KOPT-K1 (cell line): Measurements from ENCODE around the gene ADGRG7.

ENCODE experiments used
- H3K27ac ChIP-seq: fragments of 200-600 bp; sonication (generic); 2 replicates; pipeline ENCODE4 v1.5.1; 2016; ENCODE audit warnings: antibody characterized with exemption, mild to moderate bottlenecking, low read depth, low read length; ENCODE audit not compliant: poor library complexity, severe bottlenecking
- H3K36me3 ChIP-seq: fragments of 200-600 bp; sonication (generic); 2 replicates; pipeline ENCODE4 v1.5.1; 2017; ENCODE audit warnings: antibody characterized with exemption, mild to moderate bottlenecking, low read length, moderate library complexity; ENCODE audit not compliant: insufficient read depth
- H3K9me3 ChIP-seq: fragments of 200-600 bp; sonication (generic); 2 replicates; pipeline ENCODE4 v1.5.1; 2017; ENCODE audit warnings: antibody characterized with exemption, low read length, mild to moderate bottlenecking; ENCODE audit not compliant: insufficient read depth, poor library complexity, severe bottlenecking

Gene ADGRG7

DNA sequence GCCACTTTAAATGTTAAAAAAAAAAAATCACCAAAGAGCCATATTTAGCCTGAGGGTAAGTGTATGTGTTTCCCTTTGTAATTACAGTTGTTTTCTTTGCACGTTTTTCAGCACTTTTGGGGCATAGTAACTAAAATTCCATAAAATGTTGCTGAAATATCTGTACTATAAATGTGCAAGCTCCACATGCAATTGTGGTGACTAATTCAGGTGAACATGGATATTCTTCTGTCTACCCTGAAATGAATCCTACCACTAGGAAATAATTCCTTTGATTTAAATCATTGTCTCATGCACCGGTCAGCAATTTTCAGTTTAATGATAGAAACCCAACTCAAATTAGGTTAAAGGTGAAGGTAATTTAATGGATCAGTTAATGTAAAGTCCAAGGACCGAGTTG lies 86.8 kb downstream of the ADGRG7 start:
- H3K36me3 ChIP-seq, result no peaks in the 10 kb centered on the region

GRCh38 chr3:100697172-100697571 lies 87.8 kb downstream of the ADGRG7 start:
- Histone ChIP-seq H3K36me3 (no peaks in the 10 kb centered on the region), H3K9me3 (no peaks in the 10 kb centered on the region), H3K27ac (no peak overlapping the region)

More for the DNA sequence above, 86.8 kb downstream of the ADGRG7 start:
- Histone ChIP-seq H3K9me3 (no peaks in the 10 kb centered on the region), H3K27ac (no peak overlapping the region)

GRCh38 chr3:100697723-100698285 lies 88.4 kb downstream of the ADGRG7 start:
- no peaks in the 10 kb centered on the region for H3K9me3 ChIP-seq
- no peak overlapping the region for H3K27ac ChIP-seq
- no peaks in the 10 kb centered on the region for H3K36me3 ChIP-seq

GRCh38 chr3:100698736-100699135 lies 89.3 kb downstream of the ADGRG7 start:
- Histone ChIP-seq H3K9me3 (no peaks in the 10 kb centered on the region), H3K36me3 (no peaks in the 10 kb centered on the region), H3K27ac (no peak overlapping the region)

- Histone ChIP-seq H3K36me3 (no peaks in the 10 kb centered on the region), H3K9me3 (no peaks in the 10 kb centered on the region), H3K27ac (no peak overlapping the region)
Measured at GRCh38 chr3:100700708-100701107, 91.3 kb downstream of the ADGRG7 start.

DNA sequence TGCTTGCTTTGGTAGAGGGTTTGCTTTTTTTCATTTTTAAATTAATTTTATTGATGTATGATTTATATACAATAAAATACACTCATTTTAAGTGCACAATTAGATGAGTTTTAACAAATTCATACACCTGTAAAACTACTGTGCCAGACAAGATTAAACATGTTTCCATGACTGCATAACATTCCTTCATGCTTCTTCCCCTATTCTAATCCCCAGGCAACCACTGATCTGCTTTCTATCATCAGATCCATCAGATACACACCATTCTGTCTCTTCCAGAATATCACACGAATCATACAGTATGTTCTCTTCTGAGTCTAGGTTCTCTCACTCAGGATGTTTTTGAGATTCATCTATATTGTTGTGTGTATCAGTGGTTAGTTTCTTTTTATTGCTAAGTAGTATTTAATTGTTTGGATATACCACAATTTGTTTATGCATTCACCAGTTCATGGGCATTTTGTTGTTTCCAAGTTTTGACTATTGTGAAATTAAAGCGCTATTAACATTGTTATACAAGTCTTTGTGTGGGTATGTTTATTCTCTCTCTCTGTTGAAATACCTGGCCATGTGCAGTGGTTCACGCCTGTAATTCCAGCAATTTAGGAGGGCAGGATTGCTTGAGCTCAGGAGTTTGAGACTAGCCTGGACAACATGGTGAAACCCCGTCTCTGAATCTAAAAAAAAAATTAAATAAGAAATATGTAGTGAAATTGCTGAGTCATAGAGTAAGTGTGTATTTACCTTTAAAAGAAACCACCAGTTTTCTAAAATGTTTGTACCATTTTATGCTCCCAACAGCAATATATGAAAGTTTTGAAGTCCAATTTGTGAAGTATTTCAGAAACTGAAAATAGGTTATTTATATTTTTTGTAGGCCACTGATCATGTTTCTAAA lies 92.9 kb downstream of the ADGRG7 start:
- Histone ChIP-seq H3K9me3 (no peaks in the 10 kb centered on the region), H3K27ac (no peak overlapping the region), H3K36me3 (no peaks in the 10 kb centered on the region)

- H3K36me3 ChIP-seq, result no peaks in the 10 kb centered on the region
- H3K9me3 ChIP-seq, result no peaks in the 10 kb centered on the region
- no peak overlapping the region for H3K27ac ChIP-seq
Measured at GRCh38 chr3:100702980-100703345, 93.6 kb downstream of the ADGRG7 start.

DNA sequence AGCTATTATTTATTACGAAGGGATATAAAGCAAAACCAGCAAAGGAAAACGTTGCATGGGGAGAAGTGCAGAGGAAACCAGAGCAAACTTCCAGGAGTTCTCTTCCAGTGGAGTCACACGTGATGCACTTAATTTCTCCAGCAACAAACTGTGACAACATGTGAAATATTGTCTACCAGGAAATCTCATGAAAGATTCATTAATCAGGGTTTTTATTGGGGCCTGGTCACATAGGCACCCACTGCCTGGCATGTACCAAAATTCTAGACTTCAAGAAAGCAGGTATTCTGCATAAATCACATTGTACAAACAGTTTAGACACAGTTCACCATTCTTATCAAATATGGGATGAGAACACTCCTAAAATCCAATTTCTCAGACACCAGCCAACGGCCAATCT lies 94.5 kb downstream of the ADGRG7 start:
- Histone ChIP-seq H3K9me3 (peaks cover 4% of the 10 kb centered on the region), H3K36me3 (no peaks in the 10 kb centered on the region), H3K27ac (no peak overlapping the region)

GRCh38 chr3:100706365-100706764 lies 97.0 kb downstream of the ADGRG7 start:
- H3K9me3 ChIP-seq, result peaks cover 4% of the 10 kb centered on the region
- no peak overlapping the region for H3K27ac ChIP-seq
- H3K36me3 ChIP-seq, result peaks cover 1% of the 10 kb centered on the region; the same call in 1 of the 2 replicates

DNA sequence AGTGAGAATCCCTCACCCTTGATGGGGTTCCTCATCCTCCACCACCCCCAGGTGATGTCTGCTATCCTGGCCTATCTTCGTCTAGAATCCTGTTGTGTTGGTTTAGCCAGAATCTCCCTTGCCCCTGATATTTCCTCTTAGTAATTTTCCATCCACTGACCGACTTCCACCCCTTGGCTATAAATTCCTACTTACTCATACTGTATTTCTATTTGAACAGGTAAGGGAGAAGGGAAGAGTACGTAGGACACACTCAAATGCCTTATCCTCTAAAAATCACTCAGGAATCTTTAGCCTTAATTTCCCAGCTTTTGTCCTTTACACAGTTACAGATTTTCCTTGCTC lies 99.2 kb downstream of the ADGRG7 start:
- H3K36me3 ChIP-seq, result peaks cover 18% of the 10 kb centered on the region
- H3K9me3 ChIP-seq, result peaks cover 4% of the 10 kb centered on the region
- peak overlapping the region; percentile 98 for H3K27ac ChIP-seq

- Histone ChIP-seq H3K36me3 (peaks cover 24% of the 10 kb centered on the region), H3K27ac (peak within 1 kb of the TSS; percentile 98), H3K9me3 (peaks cover 4% of the 10 kb centered on the region)
Measured at GRCh38 chr3:100708989-100709841, 99.8 kb downstream of the ADGRG7 start, which contains the start of gene TFG. Gene TFG (plus strand): TSS chr3:100709494. CDS start chr3:100713686, 4,192 bp downstream.

DNA sequence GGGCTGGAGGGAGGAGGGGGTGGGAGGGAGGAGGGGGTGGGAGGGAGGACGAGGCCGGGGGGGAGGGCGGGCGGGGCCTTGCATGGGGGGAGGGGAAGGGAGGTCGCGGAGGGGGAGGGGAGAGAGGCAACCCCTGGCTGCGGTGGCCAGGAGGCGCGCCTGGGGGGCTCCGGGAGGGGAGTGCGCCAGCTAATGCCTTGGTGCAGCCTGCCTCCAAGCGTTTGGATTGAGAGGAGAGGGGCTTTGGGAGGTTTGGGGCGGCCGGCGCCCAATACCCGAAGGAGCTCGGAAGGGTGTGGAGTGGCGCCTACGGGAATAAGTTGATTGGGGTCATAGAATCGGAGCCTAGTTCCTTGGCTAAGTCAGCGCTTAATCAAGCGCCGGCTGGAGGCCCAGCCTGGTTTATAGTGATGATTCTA lies 100.5 kb downstream of the ADGRG7 start:
- H3K36me3 ChIP-seq, result peaks cover 30% of the 10 kb centered on the region
- H3K27ac ChIP-seq, result peak overlapping the region; percentile 98
- peaks cover 4% of the 10 kb centered on the region for H3K9me3 ChIP-seq

DNA sequence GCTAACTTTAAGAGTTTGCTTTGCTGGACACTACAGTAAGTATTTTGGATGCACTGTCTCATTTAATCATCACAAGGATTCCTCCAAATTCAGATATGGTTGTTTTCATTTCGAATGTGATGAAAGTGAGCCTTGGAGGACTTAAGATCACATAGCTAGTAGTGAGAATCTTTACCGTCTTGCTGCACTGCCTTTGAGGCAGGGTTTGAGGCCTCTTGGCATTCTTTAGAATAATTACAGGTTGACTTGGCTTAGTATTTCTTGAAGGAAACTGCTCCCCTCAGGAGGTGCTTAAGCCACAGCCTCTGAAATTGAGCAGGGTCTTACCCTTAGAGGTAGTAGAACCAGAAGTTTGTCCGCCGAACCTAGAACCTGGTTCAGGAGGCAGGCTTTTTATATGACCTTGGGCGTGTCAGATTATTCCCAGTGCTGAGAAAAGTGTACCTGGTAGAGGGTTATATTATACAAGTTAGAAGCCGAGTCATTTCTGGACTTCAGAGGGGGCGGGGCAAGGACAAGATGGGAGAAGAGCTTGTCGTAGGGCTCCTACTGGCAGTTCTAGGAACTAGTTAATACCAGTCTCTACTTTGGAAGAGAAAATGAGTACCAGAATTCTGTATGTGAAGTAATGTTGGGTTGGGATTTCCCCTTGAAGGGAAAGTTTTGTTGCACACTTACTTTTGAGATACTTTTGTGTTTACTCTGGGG lies 101.0 kb downstream of the ADGRG7 start:
- H3K36me3 ChIP-seq, result peaks cover 36% of the 10 kb centered on the region
- H3K27ac ChIP-seq, result peak overlapping the region; percentile 98
- peaks cover 4% of the 10 kb centered on the region for H3K9me3 ChIP-seq

DNA sequence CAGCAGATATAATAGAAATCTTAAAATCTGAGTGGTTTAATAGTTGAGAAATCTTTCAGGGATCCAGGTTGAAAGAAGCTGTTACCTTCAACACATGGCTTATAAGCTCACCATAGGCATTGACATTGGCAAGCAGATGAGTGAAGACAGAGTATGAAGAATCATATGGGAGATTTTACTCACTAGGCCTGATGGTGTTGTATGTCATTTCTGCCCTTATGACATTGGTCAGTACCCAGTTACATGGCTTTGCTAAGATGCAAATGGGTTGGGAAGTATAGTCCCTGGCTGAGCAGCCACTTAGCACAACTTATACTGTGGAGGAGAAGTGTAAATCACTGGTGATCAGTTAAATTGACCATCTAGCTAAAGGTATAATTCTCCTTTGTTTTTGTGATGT lies 105.8 kb downstream of the ADGRG7 start:
- Histone ChIP-seq H3K9me3 (no peaks in the 10 kb centered on the region), H3K27ac (no peak overlapping the region), H3K36me3 (peaks cover 84% of the 10 kb centered on the region)
